Measurements from ENCODE around the gene TRPM3.

The TRPM3 gene

DNA sequence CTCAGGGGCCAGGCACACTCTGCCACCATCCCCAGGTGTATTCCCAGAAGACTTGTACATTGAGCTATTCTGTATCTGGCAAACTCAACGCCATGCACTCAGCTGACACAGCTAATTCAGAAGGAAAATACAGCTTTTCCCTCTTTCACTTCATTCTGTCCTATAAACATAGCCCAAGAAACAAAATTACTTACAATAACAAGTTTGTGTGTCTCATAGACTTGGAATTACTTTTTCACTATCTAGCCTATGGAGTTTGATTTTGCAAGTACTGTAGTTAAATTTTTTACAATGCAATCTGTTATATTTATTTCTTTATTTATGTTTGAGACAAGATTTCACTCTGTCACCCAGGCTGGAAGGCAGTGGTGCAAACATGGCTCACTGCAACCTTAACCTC lies 581.9 kb downstream of the TRPM3 start:
- TF ChIP-seq, protein P1, sequence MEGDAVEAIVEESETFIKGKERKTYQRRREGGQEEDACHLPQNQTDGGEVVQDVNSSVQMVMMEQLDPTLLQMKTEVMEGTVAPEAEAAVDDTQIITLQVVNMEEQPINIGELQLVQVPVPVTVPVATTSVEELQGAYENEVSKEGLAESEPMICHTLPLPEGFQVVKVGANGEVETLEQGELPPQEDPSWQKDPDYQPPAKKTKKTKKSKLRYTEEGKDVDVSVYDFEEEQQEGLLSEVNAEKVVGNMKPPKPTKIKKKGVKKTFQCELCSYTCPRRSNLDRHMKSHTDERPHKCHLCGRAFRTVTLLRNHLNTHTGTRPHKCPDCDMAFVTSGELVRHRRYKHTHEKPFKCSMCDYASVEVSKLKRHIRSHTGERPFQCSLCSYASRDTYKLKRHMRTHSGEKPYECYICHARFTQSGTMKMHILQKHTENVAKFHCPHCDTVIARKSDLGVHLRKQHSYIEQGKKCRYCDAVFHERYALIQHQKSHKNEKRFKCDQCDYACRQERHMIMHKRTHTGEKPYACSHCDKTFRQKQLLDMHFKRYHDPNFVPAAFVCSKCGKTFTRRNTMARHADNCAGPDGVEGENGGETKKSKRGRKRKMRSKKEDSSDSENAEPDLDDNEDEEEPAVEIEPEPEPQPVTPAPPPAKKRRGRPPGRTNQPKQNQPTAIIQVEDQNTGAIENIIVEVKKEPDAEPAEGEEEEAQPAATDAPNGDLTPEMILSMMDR (IDR thresholded peaks at IDR 0.05; ENCODE audit: low read depth, low read length): no peak

DNA sequence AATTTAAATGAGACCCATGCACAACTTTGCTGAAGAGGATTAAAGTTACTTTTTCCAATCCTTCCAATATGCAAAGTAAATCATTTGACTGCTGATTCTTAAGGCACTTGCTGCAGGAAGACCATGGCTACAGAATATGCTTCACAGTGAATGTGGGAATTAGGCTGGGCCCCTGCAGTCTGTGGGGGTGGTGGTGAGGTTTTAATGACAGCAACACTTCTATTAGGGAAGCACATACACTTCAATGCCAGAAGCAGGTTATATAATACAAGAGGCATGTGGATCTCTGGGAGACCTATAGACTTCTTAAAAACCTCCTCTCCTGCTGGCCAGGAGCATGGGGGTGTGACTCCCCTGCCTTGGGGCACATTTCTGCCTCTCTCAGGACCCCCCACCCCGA lies 582.4 kb downstream of the TRPM3 start:
- TF ChIP-seq, protein P1 (IDR thresholded peaks at IDR 0.05; ENCODE audit: low read depth, low read length): no peak
- H3K4me3 ChIP-seq (ENCODE audit: low read depth, low read length): no peak overlapping the region

More for the DNA sequence above, 581.9 kb downstream of the TRPM3 start:
- H3K4me3 ChIP-seq (ENCODE audit: low read depth, low read length): no peak overlapping the region

DNA sequence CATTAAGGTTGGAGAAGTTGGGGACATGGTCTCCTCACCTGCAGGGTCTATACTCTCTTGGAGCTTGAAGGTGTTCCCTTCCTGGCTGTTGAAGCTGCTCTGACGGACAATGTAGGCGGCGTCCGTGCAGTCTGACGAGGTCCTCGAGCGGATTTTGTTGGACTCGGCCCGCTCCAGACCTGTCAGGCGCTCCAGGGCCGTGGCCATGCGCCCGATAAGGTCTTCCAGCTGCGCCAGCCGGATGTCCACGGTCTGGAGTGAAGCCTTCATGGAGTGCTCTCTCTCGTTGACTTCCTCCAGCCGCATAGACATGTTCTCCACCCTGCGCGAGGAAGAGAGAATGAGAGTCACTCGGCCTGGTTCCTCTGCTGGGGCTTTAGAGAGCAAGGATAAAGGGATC lies 584.3 kb downstream of the TRPM3 start:
- no peak overlapping the region for H3K4me3 ChIP-seq (ENCODE audit: low read depth, low read length)
- TF ChIP-seq, protein P1 (IDR thresholded peaks at IDR 0.05; ENCODE audit: low read depth, low read length): no peak

DNA sequence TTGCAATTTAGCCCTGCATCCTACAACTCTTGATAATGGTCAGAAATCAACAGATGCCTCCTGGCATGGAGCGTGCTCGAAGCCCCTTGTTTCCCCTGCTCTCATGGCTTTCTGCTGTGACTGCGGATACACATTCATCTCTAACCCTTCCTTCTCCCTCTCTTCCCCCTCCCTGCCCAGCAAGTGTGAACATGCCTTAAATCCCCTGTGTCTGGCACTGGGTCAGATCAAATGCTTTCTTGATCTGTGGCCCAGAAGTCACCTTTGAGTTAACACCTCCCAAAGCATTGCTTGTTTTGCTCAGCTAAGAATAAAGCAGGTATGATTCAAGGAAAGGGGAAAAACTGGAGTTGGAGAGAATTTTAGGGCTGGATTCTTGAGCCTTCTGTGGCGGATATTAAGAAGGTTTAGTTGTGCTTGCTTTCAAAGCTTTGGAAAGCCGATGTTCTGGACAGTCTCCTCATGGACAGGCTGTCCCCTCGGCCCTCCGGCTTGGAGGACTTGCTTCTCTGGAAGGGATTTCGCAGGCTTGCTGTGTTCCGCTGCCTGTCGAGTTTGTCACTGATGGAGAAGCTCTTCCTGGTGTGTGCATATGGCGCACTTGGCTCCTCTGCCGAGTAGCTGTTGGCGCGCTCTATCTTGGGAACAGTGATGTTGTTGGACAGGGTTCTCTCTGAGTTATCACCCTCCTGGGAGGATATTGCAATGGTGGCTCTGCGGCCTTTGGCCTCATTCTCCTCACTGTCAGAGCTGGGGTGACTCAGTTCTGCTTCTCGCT lies 585.7 kb downstream of the TRPM3 start:
- TF ChIP-seq, protein P1 (IDR thresholded peaks at IDR 0.05; ENCODE audit: low read depth, low read length): no peak
- no peak overlapping the region for H3K4me3 ChIP-seq (ENCODE audit: low read depth, low read length)

DNA sequence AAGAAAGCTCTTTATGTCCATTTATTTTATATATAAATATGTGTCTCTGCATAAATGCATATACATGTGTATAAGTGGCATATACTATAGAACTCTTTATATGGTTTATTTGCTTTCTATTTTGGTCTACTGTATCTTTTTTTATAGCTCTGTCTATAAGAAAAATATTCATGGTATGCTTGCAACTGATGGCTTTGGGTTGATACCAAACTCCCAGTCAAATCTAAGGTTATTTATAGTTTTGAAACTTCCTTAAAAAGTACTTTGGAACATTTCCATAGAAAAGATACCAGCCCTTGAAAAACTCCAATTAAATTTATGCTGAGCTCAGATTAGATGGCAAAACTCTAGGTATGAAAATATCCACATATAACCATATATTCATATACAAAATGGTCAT lies 587.0 kb downstream of the TRPM3 start:
- H3K4me3 ChIP-seq (ENCODE audit: low read depth, low read length): no peak overlapping the region
- TF ChIP-seq, protein P1 (IDR thresholded peaks at IDR 0.05; ENCODE audit: low read depth, low read length): no peak

DNA sequence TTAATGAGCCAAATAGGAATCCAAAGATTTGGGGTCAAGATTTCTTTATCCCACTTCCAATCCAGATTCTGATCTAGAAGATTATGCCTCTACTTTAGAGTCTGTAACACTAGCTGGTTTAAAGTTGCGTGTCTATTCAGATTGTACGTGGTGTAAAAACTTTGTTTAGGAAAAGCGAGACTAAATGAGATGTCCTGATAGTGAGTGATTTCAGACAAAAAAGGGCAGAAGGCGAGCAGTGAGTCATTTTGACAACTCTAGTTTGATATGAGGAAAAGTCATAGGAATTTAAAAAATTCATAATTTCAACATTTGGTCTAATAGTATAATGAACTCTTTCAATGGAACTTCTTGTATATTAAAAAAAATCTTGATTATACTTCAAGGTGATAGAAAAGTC lies 587.4 kb downstream of the TRPM3 start:
- H3K4me3 ChIP-seq (ENCODE audit: low read depth, low read length): no peak overlapping the region
- TF ChIP-seq, protein P1 (IDR thresholded peaks at IDR 0.05; ENCODE audit: low read depth, low read length): no peak

DNA sequence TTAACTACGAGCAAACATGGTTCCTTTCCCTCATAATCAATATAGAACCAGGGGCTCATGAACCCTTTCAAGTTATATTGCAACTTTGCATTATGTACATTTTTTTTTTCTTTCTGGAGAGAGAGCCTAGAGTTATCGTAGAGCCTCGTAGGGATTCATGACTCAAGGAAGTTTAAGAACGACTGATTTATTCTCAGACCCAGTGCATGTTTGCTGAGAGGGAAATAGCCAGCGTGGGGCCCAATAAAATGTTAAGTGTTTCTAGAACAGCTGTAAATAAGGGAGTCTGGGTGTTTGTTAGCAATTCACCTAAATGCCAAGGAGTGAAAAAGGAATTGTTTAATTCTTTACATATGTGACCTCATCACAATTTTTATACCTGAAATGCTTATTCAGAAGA lies 587.9 kb downstream of the TRPM3 start:
- no peak overlapping the region for H3K4me3 ChIP-seq (ENCODE audit: low read depth, low read length)
- TF ChIP-seq, protein P1 (IDR thresholded peaks at IDR 0.05; ENCODE audit: low read depth, low read length): no peak

Measured in WI38 (cell line).